SJSA1 (cell line): ENCODE data around the gene ERCC1. TPM values are rescaled to one million over a fixed set of nuclear protein-coding genes. Genes with fewer than 3 reads are reported as not detected.
"Not testable (repeated sequence)": the region's sequence is repeated elsewhere in the genome, so short reads cannot be mapped to it uniquely, and the experiment has no call there.

Source experiments
- DNase-seq, 2 experiments: peaks; one replicate each; pipeline ENCODE4 v3.0.0-alpha.2; 2015 to 2020; ENCODE audit warnings: low spot score in 2 of 2, low read depth in 1 of 2
- H3K27ac ChIP-seq: fragments of 250-450 bp; sonication (Bioruptor Pico); 2 replicates; pipeline ENCODE4 v1.5.1; 2020; ENCODE audit warnings: mild to moderate bottlenecking, moderate library complexity
- H3K27me3 ChIP-seq: fragments of 250-450 bp; sonication (Bioruptor Pico); replicated peaks from 2 replicates; pipeline ENCODE4 v1.5.1; 2020; ENCODE audit warnings: mild to moderate bottlenecking, moderate library complexity
- H3K36me3 ChIP-seq: fragments of 250-450 bp; sonication (Bioruptor Pico); 2 replicates; pipeline ENCODE4 v1.5.1; 2020; ENCODE audit warnings: mild to moderate bottlenecking
- H3K4me1 ChIP-seq: fragments of 250-450 bp; sonication (Bioruptor Pico); replicated peaks from 2 replicates; pipeline ENCODE4 v1.6.1; 2021; ENCODE audit warnings: mild to moderate bottlenecking
- H3K4me3 ChIP-seq: fragments of 250-450 bp; sonication (Bioruptor Pico); 2 replicates; pipeline ENCODE4 v1.5.1; 2020; ENCODE audit warnings: mild to moderate bottlenecking
- H3K9me3 ChIP-seq: fragments of 250-450 bp; sonication (Bioruptor Pico); replicated peaks from 2 replicates; pipeline ENCODE4 v1.5.1; 2020; ENCODE audit warnings: mild to moderate bottlenecking
- total RNA-seq: library from RNA; depleted of rRNA; stranded (reverse); fragments of >200 nt; shearing (Covaris generic); gene quantifications from 2 replicates; pipeline ENCODE4 v1.2.3, GENCODE V29; 2014

The ERCC1 gene
- total RNA-seq, 1 experiment from 2014 or later, result 102 TPM

DNA sequence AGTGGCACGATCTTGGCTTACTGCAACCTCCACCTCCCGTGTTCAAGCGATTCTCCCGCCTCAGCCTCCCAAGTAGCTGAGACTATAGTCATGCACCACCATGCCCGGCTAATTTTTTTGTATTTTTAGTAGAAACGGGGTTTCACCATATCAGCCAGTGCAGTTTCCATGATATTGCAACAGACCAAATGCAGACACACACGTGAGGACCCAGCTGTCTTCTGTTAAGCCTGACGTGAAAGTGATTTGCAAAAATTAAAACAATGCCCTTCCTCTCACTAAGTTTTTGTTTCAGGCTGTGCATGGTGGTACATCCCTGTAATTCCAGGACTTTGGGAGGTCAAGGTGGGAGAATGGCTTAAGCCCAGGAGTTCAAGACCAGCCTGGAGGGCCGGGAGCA lies 7.3 kb upstream of the ERCC1 start:
- not testable (repeated sequence) for H3K4me3 ChIP-seq, H3K27me3 ChIP-seq, H3K36me3 ChIP-seq, H3K27ac ChIP-seq, H3K9me3 ChIP-seq, DNase-seq
- H3K4me1 ChIP-seq, result peaks cover 18% of the 10 kb centered on the region

DNA sequence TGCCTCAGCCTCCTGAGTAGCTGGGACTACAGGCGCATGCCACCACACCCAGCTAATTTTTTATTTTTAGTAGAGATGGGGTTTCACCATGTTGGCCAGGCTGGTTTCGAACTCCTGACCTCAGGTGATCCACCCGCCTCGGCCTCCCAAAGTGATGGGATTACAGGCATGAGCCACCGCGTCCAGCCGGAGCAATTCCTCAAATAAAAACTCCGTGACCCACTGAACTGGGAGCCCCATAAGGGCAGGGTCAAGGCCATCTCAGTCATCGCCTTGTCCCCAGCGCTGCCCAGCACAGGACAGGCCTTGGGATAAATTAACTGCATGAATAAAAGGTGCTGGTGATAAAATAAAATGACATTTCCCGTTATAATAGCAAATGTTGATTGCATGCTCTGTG lies 6.2 kb upstream of the ERCC1 start:
- not testable (repeated sequence) for DNase-seq, H3K36me3 ChIP-seq, H3K27ac ChIP-seq, H3K4me3 ChIP-seq, H3K9me3 ChIP-seq, H3K27me3 ChIP-seq
- peaks cover 27% of the 10 kb centered on the region for H3K4me1 ChIP-seq

DNA sequence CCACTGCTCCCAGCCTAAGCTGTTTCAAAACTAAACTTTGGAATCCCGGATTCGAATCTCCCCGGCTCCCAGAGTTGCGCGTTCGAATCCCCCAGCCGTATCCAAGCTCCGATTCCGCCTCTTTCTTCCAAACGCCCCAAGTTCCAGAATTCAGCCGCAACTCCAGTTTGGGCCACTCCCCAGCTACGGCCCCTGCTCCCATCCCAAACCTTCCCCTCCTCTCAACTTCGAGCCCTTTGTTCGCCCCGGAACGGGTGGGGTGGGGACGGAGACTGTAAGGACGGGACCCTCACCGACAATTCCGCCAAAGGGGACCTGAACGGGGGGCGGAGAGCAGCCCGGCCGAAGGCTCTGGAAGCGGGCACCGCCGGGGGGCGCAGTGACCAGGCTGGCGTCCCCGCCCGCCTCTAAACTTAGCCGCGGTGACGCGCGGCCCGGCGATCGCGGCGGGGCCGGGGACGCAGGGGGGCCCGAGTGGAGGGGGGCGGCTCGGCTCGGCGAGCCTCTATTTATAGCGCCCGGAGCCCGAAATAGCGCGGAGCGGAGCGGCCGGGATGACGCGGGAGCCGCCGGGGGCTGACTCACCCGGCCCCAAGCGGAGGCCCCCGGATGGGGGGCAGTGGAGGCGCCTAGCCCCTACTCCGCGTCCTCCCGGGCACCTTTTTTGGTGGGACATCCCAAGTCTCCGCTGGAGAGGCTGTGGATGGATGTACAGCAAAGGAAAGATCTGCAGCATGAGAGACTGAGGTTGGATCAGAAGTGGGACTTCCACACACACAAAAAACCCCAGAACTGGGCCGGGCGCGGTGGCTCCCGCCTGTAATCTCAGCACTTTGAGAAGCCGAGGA lies 4.9 kb upstream of the ERCC1 start:
- Histone ChIP-seq H3K27ac (peak overlapping the region; percentile 58), H3K9me3 (no peaks in the 10 kb centered on the region), H3K4me3 (peak overlapping the region; percentile 47), H3K36me3 (no peaks in the 10 kb centered on the region), H3K27me3 (no peaks in the 10 kb centered on the region), H3K4me1 (peaks cover 33% of the 10 kb centered on the region)
- DNase-seq, result peak; percentile 68 to 72

DNA sequence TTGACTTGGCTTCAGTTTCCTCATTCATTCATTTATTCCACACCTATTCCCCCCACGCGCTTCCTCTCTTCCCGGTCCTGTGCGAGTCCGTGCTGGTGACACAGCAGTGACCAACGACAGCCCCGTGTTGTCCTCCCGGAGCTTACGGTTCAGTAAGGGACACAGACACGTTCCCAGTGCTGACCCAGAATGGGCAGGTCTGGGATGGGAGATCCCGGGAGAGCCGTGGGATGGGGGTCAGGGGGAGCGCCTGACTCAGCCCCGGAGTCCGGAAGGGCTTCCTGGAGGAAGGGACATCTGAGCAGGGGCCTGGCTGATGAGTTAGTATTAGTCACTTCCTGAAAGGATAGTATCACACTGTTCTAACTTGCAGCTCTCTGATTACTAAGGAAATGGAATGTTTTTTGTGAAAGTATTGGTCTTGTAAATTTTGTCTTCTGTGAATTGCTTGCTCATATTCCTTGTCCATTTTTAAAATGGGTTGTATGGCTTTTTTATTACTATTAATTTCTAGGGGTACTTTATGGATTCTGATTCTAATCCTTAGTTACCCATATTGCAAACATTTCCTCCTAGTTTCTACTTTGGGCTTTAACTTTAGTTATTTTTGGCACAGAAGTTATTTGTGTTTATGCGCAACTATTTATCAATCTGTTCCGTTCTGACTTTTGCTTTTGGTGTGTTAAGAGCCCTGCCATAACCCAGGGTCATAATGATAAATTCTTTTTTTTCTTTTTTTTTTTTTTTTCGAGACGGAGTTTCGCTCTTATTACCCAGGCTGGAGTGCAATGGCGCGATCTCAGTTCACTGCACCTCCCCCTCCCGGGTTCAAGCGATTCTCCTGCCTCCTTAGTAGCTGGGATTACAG lies 708 bp upstream of the ERCC1 start:
- H3K27me3 ChIP-seq, result no peaks in the 10 kb centered on the region
- DNase-seq, result peak; percentile 93 to 96

DNA sequence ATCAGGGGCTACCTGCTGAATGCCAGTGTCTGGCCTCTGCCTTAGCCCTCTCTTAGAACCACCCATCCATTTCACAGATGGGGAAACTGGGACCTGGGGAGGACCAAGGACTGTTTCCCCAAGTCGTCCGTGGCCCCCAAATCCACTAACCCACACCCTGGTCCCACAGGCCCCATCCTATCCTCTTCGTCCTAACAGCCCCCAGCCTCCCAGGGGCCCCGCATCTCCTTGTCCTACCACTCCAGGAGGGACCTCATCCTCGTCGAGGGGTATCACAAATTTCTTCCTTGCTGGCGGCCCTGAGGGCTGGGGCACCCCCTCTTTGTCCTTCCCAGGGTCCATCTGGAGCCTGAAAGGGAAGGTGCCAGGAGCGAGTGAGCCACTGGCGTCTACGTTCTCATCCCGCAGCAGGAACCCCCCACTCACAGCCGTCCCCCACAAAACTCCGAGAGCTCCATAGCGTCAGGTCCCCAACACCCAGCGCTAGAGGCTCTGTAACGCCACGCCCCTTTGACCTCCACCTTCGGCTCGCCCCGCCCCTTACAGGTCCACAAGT lies 606 bp downstream of the ERCC1 start:
- peaks cover 28% of the 10 kb centered on the region for H3K4me1 ChIP-seq
- H3K4me3 ChIP-seq, result peak overlapping the region; percentile 61
- no peaks in the 10 kb centered on the region for H3K9me3 ChIP-seq
- peaks cover 39% of the 10 kb centered on the region for H3K36me3 ChIP-seq
- no peak for DNase-seq
- no peaks in the 10 kb centered on the region for H3K27me3 ChIP-seq
- no peak overlapping the region for H3K27ac ChIP-seq

More for the DNA sequence above, 708 bp upstream of the ERCC1 start:
- Histone ChIP-seq H3K27ac (peak overlapping the region; percentile 88), H3K9me3 (no peaks in the 10 kb centered on the region), H3K36me3 (peaks cover 26% of the 10 kb centered on the region), H3K4me1 (peaks cover 38% of the 10 kb centered on the region), H3K4me3 (peak overlapping the region; percentile 61)

DNA sequence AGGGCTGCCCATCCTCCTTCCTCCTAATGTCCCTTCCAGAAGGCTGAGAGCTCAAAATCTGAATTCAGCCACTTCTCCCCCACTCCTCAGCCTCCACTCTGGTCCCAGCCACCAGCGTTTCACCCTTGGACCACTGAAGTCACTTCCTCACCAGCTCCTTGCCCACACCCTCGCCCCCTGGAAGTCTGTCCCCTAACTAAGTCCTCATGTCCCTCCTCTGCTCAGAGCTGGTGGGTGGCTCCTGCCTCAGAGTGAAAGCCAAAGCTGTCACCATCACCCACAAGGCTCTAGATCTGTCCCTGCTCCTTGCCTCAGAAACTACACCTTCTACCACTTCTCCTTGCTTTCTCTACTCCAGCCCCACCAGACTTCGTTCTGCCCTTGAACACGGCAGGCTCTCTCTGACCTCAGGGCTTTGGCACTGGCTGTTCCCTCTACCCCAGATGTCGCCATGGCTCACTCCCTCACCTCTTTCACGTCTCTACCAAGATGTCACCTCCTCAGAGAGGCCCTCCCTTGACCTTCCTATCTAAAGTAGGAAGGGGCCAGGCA lies 1.7 kb downstream of the ERCC1 start:
- no peak overlapping the region for H3K4me3 ChIP-seq
- no peak for DNase-seq
- no peaks in the 10 kb centered on the region for H3K27me3 ChIP-seq
- H3K4me1 ChIP-seq, result peaks cover 21% of the 10 kb centered on the region
- no peak overlapping the region for H3K27ac ChIP-seq
- no peaks in the 10 kb centered on the region for H3K9me3 ChIP-seq
- H3K36me3 ChIP-seq, result peaks cover 50% of the 10 kb centered on the region

DNA sequence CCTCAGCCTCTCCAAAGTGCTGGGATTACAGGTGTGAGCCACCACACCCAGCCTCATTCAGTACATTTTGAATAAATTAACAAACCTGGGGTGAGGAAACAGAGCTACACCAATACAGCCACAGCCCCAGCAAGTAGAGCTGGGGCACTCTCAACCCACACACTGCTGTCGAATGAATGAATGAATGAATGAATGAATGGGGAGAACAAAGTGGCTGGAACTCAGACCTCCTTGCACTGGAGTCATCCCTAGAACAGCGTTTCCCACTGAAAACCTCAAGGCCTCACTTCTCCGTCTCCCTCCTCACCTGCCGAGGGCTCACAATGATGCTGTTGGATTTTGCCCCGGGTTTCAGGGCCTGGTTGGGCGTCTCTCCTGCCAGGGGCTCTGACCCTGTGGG lies 2.8 kb downstream of the ERCC1 start:
- Histone ChIP-seq H3K9me3 (no peaks in the 10 kb centered on the region), H3K4me1 (peaks cover 21% of the 10 kb centered on the region), H3K27ac (no peak overlapping the region), H3K27me3 (no peaks in the 10 kb centered on the region), H3K4me3 (no peak overlapping the region), H3K36me3 (peaks cover 55% of the 10 kb centered on the region)
- no peak for DNase-seq

DNA sequence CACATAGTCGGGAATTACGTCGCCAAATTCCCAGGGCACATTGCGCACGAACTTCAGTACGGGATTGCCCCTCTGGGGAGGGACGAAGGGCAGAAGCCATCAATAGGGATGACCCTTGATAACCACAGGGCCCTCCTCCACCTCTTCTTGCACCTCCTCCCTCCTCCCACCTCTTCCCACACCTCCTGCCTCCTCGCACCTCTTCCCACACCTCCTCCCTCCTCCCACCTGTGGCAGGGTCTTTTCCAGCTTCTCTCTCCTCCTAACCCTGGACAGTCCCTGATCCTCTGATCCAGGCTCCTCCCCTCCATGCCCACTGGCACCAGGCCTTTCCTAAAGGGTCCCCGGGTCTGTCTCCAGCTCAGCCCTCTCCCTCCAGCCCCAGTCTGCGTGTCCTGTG lies 3.4 kb downstream of the ERCC1 start:
- peaks cover 59% of the 10 kb centered on the region for H3K36me3 ChIP-seq
- no peak overlapping the region for H3K4me3 ChIP-seq
- peaks cover 16% of the 10 kb centered on the region for H3K4me1 ChIP-seq
- DNase-seq, result no peak
- no peaks in the 10 kb centered on the region for H3K27me3 ChIP-seq
- no peak overlapping the region for H3K27ac ChIP-seq
- H3K9me3 ChIP-seq, result no peaks in the 10 kb centered on the region

DNA sequence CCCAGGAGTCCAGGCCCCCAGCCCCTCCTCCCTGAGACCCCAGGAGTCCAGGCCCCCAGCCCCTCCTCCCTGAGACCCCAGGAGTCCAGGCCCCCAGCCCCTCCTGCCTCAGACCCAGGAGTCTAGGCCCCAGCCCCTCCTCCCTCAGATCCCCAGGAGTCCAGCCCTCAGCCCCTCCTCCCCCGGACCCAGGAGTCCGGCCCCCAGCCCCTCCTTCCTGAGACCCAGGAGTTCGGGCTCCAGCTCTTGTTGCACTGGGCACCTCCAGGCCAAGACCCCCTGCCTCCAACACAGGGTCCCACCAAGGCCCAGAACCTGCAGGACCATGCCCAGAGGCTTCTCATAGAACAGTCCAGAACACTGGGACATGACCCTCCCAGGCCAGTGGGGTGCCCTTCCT lies 3.8 kb downstream of the ERCC1 start:
- Histone ChIP-seq H3K4me1 (peaks cover 11% of the 10 kb centered on the region), H3K27ac (no peak overlapping the region), H3K27me3 (no peaks in the 10 kb centered on the region), H3K36me3 (peaks cover 60% of the 10 kb centered on the region), H3K9me3 (no peaks in the 10 kb centered on the region), H3K4me3 (no peak overlapping the region)
- DNase-seq, result no peak

DNA sequence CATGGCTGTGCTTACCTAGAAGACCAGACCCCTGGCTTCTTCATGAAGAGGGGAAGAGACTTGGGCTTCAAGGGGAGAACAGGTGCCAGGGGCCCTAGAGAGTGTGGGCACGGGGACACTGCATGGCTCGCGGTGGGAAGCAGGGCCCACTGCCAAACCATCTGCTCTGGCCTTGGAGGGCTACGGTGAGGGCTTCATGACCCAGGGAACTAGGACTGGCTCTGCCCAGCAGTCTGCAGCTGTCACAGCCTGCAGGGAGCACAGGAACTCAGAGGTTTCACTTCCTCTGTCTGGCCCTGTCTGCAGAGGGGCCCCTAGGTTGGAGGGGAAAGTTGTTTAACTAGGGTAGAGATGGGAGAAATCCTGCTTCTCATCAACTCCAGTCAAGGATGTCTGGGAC lies 4.3 kb downstream of the ERCC1 start:
- peaks cover 11% of the 10 kb centered on the region for H3K4me1 ChIP-seq
- H3K36me3 ChIP-seq, result peaks cover 65% of the 10 kb centered on the region
- DNase-seq, result no peak
- H3K9me3 ChIP-seq, result no peaks in the 10 kb centered on the region
- H3K4me3 ChIP-seq, result no peak overlapping the region
- H3K27me3 ChIP-seq, result no peaks in the 10 kb centered on the region
- H3K27ac ChIP-seq, result no peak overlapping the region

DNA sequence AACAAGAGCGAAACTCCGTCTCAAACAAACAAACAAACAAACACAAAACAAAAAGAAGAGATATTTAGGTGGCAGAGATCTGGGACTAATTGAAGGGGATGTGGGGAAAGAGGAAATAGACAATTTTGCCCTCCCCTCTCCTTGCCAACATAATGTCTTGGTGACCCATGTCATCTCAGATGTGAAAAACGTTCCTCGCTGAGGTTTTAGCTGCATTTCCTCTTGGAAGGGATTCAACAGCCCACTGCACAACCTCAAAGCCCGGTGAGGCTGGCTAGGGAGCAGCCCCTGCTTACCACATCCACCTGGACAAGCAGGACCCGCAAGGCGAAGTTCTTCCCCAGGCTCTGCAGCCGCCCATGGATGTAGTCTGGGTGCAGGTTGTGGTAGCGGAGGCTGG lies 4.9 kb downstream of the ERCC1 start:
- no peak for DNase-seq
- Histone ChIP-seq H3K4me1 (peaks cover 6% of the 10 kb centered on the region), H3K36me3 (peaks cover 71% of the 10 kb centered on the region), H3K27ac (no peak overlapping the region), H3K4me3 (no peak overlapping the region), H3K9me3 (no peaks in the 10 kb centered on the region), H3K27me3 (no peaks in the 10 kb centered on the region)

DNA sequence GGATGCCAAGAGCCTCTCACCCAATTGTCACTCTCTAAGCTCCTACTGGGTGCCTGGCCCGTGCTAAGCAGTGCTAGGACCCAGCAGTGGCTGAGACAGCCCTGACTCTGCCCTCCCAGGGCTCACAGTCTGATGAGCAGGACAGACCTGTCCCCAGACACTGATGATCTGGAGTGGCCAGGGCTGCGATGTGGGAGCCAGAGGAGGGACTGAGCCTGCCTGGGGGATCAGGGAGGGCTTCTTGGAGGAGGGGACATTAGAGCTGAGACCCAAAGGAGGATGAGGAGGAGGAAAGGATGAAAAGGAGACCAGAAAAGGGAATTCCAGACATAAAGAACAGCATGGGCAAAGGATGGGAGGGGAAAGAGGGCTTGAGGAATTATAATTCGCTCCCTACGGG lies 6.6 kb downstream of the ERCC1 start:
- no peak for DNase-seq
- Histone ChIP-seq H3K4me1 (no peaks in the 10 kb centered on the region), H3K27ac (no peak overlapping the region), H3K36me3 (peaks cover 82% of the 10 kb centered on the region), H3K9me3 (no peaks in the 10 kb centered on the region), H3K4me3 (no peak overlapping the region), H3K27me3 (no peaks in the 10 kb centered on the region)

DNA sequence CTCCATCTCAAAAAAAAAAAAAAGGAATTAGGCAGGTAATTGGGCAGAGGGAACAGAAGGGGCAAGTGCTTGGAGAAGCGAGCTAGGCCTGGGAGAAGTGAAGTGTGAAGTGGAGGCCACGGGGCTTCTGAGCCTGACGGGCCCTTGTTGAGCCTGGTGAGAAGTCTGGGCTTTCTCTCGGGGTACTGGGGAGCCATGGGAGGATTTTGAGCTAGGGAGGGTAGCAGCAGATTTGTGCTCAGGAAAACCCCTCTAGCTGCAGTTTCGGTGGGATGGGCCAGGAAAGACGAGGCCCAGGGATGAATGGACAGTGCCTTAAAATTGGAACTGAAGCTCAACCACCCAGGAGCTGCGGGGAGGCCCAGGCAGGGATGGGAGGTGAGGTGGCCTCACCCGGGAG lies 9.2 kb downstream of the ERCC1 start:
- no peak overlapping the region for H3K4me3 ChIP-seq
- H3K36me3 ChIP-seq, result peaks cover 84% of the 10 kb centered on the region
- no peaks in the 10 kb centered on the region for H3K9me3 ChIP-seq
- DNase-seq, result no peak
- H3K4me1 ChIP-seq, result no peaks in the 10 kb centered on the region
- no peaks in the 10 kb centered on the region for H3K27me3 ChIP-seq
- H3K27ac ChIP-seq, result no peak overlapping the region

DNA sequence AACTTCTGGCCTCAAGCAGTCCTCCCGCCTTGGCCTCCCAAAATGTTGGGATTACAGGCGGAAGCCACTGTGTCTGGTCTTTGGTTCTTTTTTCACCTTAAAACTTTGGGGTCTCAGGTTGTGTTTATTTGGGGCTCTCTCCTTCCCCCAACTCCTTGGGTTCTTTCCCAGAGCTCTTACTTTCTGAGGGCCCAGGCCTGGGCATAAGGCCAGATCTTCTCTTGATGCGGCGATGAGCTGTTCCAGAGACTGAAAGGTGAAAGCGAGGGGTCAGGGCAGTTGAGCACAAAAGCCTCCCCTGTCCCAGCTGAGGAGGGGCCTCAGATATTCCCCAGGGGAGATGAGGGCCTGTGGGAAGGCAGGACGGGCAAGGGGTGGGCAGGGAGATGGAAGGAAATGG lies 10.2 kb downstream of the ERCC1 start:
- DNase-seq, result no peak
- H3K9me3 ChIP-seq, result no peaks in the 10 kb centered on the region

More for the DNA sequence above, 10.2 kb downstream of the ERCC1 start:
- Histone ChIP-seq H3K4me1 (no peaks in the 10 kb centered on the region), H3K4me3 (no peak overlapping the region), H3K27ac (no peak overlapping the region), H3K36me3 (peaks cover 82% of the 10 kb centered on the region), H3K27me3 (no peaks in the 10 kb centered on the region)
